ENCODE results near the gene TSPAN5.

TSPAN5 gene

DNA sequence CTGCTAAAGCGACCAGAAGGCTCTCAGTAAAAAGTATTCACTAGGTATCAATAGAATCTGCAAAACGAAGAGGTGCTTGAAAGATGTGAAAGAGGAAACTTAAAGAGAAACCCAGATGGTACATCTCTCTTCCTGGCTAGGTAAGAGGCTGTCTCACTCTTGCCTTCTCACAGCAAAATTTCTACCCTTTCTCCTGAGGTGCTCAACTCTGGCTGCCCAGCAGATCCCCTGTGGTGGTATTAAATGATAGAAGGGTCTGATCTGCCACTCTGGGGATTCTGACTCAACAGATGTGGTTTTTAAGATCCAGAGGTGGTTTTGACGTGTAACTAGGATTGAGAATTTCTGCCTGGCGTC, 14.9 kb upstream of the TSPAN5 start:
- no peak overlapping the region for H2AK5ac ChIP-seq (ENCODE audit: low read depth, low read length)
- H3K18ac ChIP-seq (ENCODE audit: low read length) = no peak overlapping the region

DNA sequence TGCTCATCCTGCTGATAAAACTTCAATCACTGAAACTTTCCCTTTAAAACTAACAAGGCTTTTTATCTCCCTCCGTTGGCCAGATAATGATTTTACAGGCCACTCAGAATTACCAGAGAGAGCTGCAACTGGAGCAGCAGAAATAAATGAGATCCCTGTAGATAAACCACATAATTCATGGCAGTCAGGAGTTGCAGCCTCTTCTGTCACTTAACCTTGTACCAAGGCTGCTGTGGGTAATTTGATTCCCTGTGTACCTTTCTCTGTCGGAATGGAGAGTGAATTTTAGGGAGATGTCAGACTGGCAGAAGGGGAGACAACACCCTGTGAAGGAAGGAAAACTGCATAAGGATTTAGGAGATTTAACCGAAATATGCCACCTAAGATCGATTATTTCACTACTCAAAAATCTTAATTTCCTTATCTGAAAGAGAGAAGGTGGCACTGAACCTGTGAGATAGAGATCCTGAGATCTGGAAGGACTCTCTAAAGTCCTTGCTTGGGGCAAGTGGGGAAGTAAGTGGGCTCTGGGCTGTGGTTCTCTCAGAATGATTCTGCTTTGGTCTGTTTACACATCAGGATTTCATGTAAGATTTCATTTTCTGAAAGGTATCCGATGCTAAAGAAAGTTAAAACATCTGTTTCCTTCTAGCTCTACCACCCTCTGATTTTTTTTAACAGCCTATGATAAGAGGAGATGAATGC, 14.3 kb upstream of the TSPAN5 start:
- Histone ChIP-seq H2AFZ (ENCODE audit: low read length) (no peak overlapping the region), H3K4me3 (ENCODE audit: low read length in 2 of 2) (no peak overlapping the region)

More for the DNA sequence above, 14.9 kb upstream of the TSPAN5 start:
- no peak for DNase-seq (ENCODE audit: low spot score)
- no CpG with 5 or more reads among the region's 4 CpGs for WGBS, 2 donors (ENCODE audit: extremely low coverage in 2 of 2, insufficient read length in 2 of 2, insufficient replicate concordance in 1 of 2)
- H4K8ac ChIP-seq (ENCODE audit: low read depth, low read length) = no peak overlapping the region
- H4K91ac ChIP-seq (ENCODE audit: low read depth, low read length, poor library complexity) = no peak overlapping the region
- H3K27me3 ChIP-seq (ENCODE audit: control insufficient read depth in 3 of 3, insufficient read depth in 3 of 3, low read depth in 1 of 3, low read length in 3 of 3) = peaks cover 0 to 9% (median 0%) of the 10 kb centered on the region in 3 experiments
- H3K23ac ChIP-seq (ENCODE audit: low read depth, low read length, poor library complexity) = no peak overlapping the region
- H3K9ac ChIP-seq (ENCODE audit: low read depth, low read length, poor library complexity) = no peak overlapping the region
- no peak overlapping the region for H2BK120ac ChIP-seq (ENCODE audit: low read depth, low read length)
- H3K4me2 ChIP-seq (ENCODE audit: insufficient read depth, low read length, poor library complexity, severe bottlenecking) = no peak overlapping the region
- H3K36me3 ChIP-seq (replicated peaks in 1 of 2; ENCODE audit: control insufficient read depth in 2 of 2, insufficient read depth in 2 of 2, low read length in 2 of 2) = no peaks in the 10 kb centered on the region
- H2BK12ac ChIP-seq (ENCODE audit: low read length) = no peak overlapping the region
- H3K27ac ChIP-seq (replicated peaks; ENCODE audit: low read length) = no peak overlapping the region
- no peaks in the 10 kb centered on the region for H3K79me1 ChIP-seq (ENCODE audit: low read depth, low read length)
- no peak overlapping the region for H3K4ac ChIP-seq (ENCODE audit: low read length)
- H3K4me3 ChIP-seq (ENCODE audit: low read length in 2 of 2) = no peak overlapping the region
- H2AFZ ChIP-seq (ENCODE audit: low read length) = no peak overlapping the region
- H3K14ac ChIP-seq (ENCODE audit: low read length) = no peak overlapping the region
- no peaks in the 10 kb centered on the region for H3K4me1 ChIP-seq (ENCODE audit: control insufficient read depth in 2 of 2, insufficient read depth in 1 of 2, low read depth in 1 of 2, low read length in 2 of 2)
- H2BK15ac ChIP-seq (ENCODE audit: low read length) = no peak overlapping the region
- no peak overlapping the region for H2BK5ac ChIP-seq (ENCODE audit: low read length)
- no peaks in the 10 kb centered on the region for H3K9me3 ChIP-seq (replicated peaks in 1 of 2; ENCODE audit: control insufficient read depth in 2 of 2, insufficient read depth in 1 of 2, low read depth in 1 of 2, low read length in 2 of 2)

DNA sequence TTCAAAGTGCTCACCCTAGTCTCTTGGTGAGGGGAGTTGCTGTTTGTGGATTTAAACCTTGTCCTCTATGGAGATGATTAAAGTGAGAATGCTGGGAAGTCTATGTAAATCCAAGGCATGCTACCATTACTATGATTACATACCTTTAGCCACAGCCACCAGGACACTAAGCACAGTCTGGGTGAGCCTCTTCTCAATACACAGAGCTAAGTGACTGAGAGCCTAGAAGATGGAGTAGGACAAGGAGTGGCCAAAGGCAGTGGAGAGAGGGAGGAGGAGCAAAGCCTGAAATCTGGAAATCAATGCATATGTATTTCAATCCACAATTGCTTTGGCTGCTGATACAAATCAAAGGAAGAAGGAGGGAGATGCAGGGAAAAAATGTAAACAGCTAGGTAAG, 12.7 kb upstream of the TSPAN5 start:
- no peak for DNase-seq (ENCODE audit: low spot score)
- H3K4me3 ChIP-seq (ENCODE audit: low read length in 2 of 2) = no peak overlapping the region
- no peak overlapping the region for H2BK15ac ChIP-seq (ENCODE audit: low read length)
- no peak overlapping the region for H2BK12ac ChIP-seq (ENCODE audit: low read length)
- H3K9ac ChIP-seq (ENCODE audit: low read depth, low read length, poor library complexity) = no peak overlapping the region
- no peak overlapping the region for H3K23ac ChIP-seq (ENCODE audit: low read depth, low read length, poor library complexity)
- H2AFZ ChIP-seq (ENCODE audit: low read length) = no peak overlapping the region
- H4K8ac ChIP-seq (ENCODE audit: low read depth, low read length) = no peak overlapping the region
- H2BK120ac ChIP-seq (ENCODE audit: low read depth, low read length) = no peak overlapping the region
- H2BK5ac ChIP-seq (ENCODE audit: low read length) = no peak overlapping the region
- no peak overlapping the region for H3K4ac ChIP-seq (ENCODE audit: low read length)
- no peaks in the 10 kb centered on the region for H3K9me3 ChIP-seq (replicated peaks in 1 of 2; ENCODE audit: control insufficient read depth in 2 of 2, insufficient read depth in 1 of 2, low read depth in 1 of 2, low read length in 2 of 2)
- H3K79me1 ChIP-seq (ENCODE audit: low read depth, low read length) = no peaks in the 10 kb centered on the region
- H3K18ac ChIP-seq (ENCODE audit: low read length) = no peak overlapping the region
- peaks cover 0 to 6% (median 0%) of the 10 kb centered on the region in 3 experiments for H3K27me3 ChIP-seq (ENCODE audit: control insufficient read depth in 3 of 3, insufficient read depth in 3 of 3, low read depth in 1 of 3, low read length in 3 of 3)
- H2AK5ac ChIP-seq (ENCODE audit: low read depth, low read length) = no peak overlapping the region
- no peaks in the 10 kb centered on the region for H3K4me1 ChIP-seq (ENCODE audit: control insufficient read depth in 2 of 2, insufficient read depth in 1 of 2, low read depth in 1 of 2, low read length in 2 of 2)
- no peaks in the 10 kb centered on the region for H3K36me3 ChIP-seq (replicated peaks in 1 of 2; ENCODE audit: control insufficient read depth in 2 of 2, insufficient read depth in 2 of 2, low read length in 2 of 2)
- H3K14ac ChIP-seq (ENCODE audit: low read length) = no peak overlapping the region
- no peak overlapping the region for H3K4me2 ChIP-seq (ENCODE audit: insufficient read depth, low read length, poor library complexity, severe bottlenecking)
- no peak overlapping the region for H4K91ac ChIP-seq (ENCODE audit: low read depth, low read length, poor library complexity)
- H3K27ac ChIP-seq (replicated peaks; ENCODE audit: low read length) = no peak overlapping the region

More for the DNA sequence above, 14.3 kb upstream of the TSPAN5 start:
- no peak overlapping the region for H4K8ac ChIP-seq (ENCODE audit: low read depth, low read length)
- no peak overlapping the region for H2BK5ac ChIP-seq (ENCODE audit: low read length)
- H3K27me3 ChIP-seq (ENCODE audit: control insufficient read depth in 3 of 3, insufficient read depth in 3 of 3, low read depth in 1 of 3, low read length in 3 of 3) = peaks cover 0 to 7% (median 0%) of the 10 kb centered on the region in 3 experiments
- H3K14ac ChIP-seq (ENCODE audit: low read length) = no peak overlapping the region
- H2BK15ac ChIP-seq (ENCODE audit: low read length) = no peak overlapping the region
- H3K36me3 ChIP-seq (replicated peaks in 1 of 2; ENCODE audit: control insufficient read depth in 2 of 2, insufficient read depth in 2 of 2, low read length in 2 of 2) = no peaks in the 10 kb centered on the region
- WGBS, 2 donors (ENCODE audit: extremely low coverage in 2 of 2, insufficient read length in 2 of 2, insufficient replicate concordance in 1 of 2) = no CpG with 5 or more reads among the region's 5 CpGs
- H3K9ac ChIP-seq (ENCODE audit: low read depth, low read length, poor library complexity) = no peak overlapping the region
- no peak overlapping the region for H4K91ac ChIP-seq (ENCODE audit: low read depth, low read length, poor library complexity)
- no peak overlapping the region for H3K18ac ChIP-seq (ENCODE audit: low read length)
- H3K9me3 ChIP-seq (replicated peaks in 1 of 2; ENCODE audit: control insufficient read depth in 2 of 2, insufficient read depth in 1 of 2, low read depth in 1 of 2, low read length in 2 of 2) = no peaks in the 10 kb centered on the region
- no peak overlapping the region for H3K27ac ChIP-seq (replicated peaks; ENCODE audit: low read length)
- no peaks in the 10 kb centered on the region for H3K79me1 ChIP-seq (ENCODE audit: low read depth, low read length)
- H2BK12ac ChIP-seq (ENCODE audit: low read length) = no peak overlapping the region
- no peaks in the 10 kb centered on the region for H3K4me1 ChIP-seq (ENCODE audit: control insufficient read depth in 2 of 2, insufficient read depth in 1 of 2, low read depth in 1 of 2, low read length in 2 of 2)
- no peak overlapping the region for H3K4ac ChIP-seq (ENCODE audit: low read length)
- H3K4me2 ChIP-seq (ENCODE audit: insufficient read depth, low read length, poor library complexity, severe bottlenecking) = no peak overlapping the region
- no peak overlapping the region for H2BK120ac ChIP-seq (ENCODE audit: low read depth, low read length)
- no peak overlapping the region for H2AK5ac ChIP-seq (ENCODE audit: low read depth, low read length)
- no peak overlapping the region for H3K23ac ChIP-seq (ENCODE audit: low read depth, low read length, poor library complexity)
- no peak for DNase-seq (ENCODE audit: low spot score)

DNA sequence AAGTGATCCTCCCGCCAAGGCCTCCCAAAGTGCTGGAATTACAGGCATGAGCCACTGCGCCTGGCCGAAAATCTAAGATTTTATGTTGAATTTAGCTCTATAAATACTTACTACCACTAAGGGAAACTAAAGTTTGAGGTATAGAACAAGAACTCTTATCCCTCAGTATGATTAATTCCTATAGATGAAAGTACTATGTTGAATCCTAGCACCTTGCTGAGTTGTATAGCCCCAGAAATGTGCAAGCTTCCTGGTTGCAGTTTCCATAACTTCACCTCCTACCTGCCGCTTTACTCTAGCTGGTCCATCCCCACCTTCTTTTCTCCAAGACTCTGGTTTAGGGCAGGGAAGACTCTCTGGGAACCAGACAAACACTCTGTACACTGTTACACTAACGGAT, 11.8 kb upstream of the TSPAN5 start:
- peaks cover 6% of the 10 kb centered on the region in 2 donors for H3K9me3 ChIP-seq (replicated peaks in 1 of 2; ENCODE audit: control insufficient read depth in 2 of 2, insufficient read depth in 1 of 2, low read depth in 1 of 2, low read length in 2 of 2)
- no peaks in the 10 kb centered on the region for H3K4me1 ChIP-seq (ENCODE audit: control insufficient read depth in 2 of 2, insufficient read depth in 1 of 2, low read depth in 1 of 2, low read length in 2 of 2)
- no CpG with 5 or more reads among the region's 5 CpGs for WGBS, 2 donors (ENCODE audit: extremely low coverage in 2 of 2, insufficient read length in 2 of 2, insufficient replicate concordance in 1 of 2)

More for the DNA sequence above, 11.8 kb upstream of the TSPAN5 start:
- H2AFZ ChIP-seq (ENCODE audit: low read length) = no peak overlapping the region
- H3K23ac ChIP-seq (ENCODE audit: low read depth, low read length, poor library complexity) = no peak overlapping the region
- no peak overlapping the region for H3K9ac ChIP-seq (ENCODE audit: low read depth, low read length, poor library complexity)
- H3K79me1 ChIP-seq (ENCODE audit: low read depth, low read length) = no peaks in the 10 kb centered on the region
- no peak overlapping the region for H2BK12ac ChIP-seq (ENCODE audit: low read length)
- no peak for DNase-seq (ENCODE audit: low spot score)
- H3K18ac ChIP-seq (ENCODE audit: low read length) = no peak overlapping the region
- H2AK5ac ChIP-seq (ENCODE audit: low read depth, low read length) = no peak overlapping the region
- peaks cover 0 to 6% (median 0%) of the 10 kb centered on the region in 3 experiments for H3K27me3 ChIP-seq (ENCODE audit: control insufficient read depth in 3 of 3, insufficient read depth in 3 of 3, low read depth in 1 of 3, low read length in 3 of 3)
- no peak overlapping the region for H2BK120ac ChIP-seq (ENCODE audit: low read depth, low read length)
- no peak overlapping the region for H2BK5ac ChIP-seq (ENCODE audit: low read length)
- no peak overlapping the region for H4K91ac ChIP-seq (ENCODE audit: low read depth, low read length, poor library complexity)
- H3K4me3 ChIP-seq (ENCODE audit: low read length in 2 of 2) = no peak overlapping the region
- no peak overlapping the region for H3K4me2 ChIP-seq (ENCODE audit: insufficient read depth, low read length, poor library complexity, severe bottlenecking)
- no peak overlapping the region for H3K14ac ChIP-seq (ENCODE audit: low read length)
- H3K36me3 ChIP-seq (replicated peaks in 1 of 2; ENCODE audit: control insufficient read depth in 2 of 2, insufficient read depth in 2 of 2, low read length in 2 of 2) = no peaks in the 10 kb centered on the region
- no peak overlapping the region for H4K8ac ChIP-seq (ENCODE audit: low read depth, low read length)
- no peak overlapping the region for H3K27ac ChIP-seq (replicated peaks; ENCODE audit: low read length)
- H3K4ac ChIP-seq (ENCODE audit: low read length) = no peak overlapping the region
- no peak overlapping the region for H2BK15ac ChIP-seq (ENCODE audit: low read length)
